PC-3 (cell line): ENCODE data around the gene SSBP2.

Source experiments
- EZH2 ChIP-seq: fragments of 300-600 bp; sonication (generic); IDR thresholded peaks from one replicate; pipeline ENCODE4 v1.6.1; 2017; ENCODE audit warnings: antibody characterized with exemption, mild to moderate bottlenecking, low read length; ENCODE audit not compliant: unreplicated experiment
- TF ChIP-seq, protein P1 (sequence below): fragments of 300-600 bp; sonication (generic); conservative IDR thresholded peaks from 2 replicates; pipeline ENCODE4 v1.5.1; 2017; ENCODE audit warnings: antibody characterized with exemption, low read depth, mild to moderate bottlenecking, low read length

DNA sequence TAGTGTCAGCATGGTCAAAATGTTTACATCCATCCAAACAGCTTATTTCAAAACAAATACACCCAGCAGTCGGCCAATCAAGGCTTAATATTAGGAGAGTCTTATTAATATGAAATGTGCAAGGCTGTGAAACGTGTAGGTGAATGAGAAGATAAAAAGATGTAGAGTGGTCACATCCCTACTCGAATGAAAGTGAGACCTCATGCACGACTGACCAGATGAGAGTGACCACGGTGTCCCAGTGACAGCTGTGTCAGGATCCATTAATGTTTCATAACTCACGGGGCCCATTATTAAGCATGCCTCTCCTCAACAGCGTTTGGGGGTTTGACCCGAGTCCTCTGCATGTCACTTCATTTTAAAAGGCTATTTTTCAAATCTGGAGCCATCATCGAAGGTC, 39.4 kb upstream of the SSBP2 start:
- TF ChIP-seq, protein P1, sequence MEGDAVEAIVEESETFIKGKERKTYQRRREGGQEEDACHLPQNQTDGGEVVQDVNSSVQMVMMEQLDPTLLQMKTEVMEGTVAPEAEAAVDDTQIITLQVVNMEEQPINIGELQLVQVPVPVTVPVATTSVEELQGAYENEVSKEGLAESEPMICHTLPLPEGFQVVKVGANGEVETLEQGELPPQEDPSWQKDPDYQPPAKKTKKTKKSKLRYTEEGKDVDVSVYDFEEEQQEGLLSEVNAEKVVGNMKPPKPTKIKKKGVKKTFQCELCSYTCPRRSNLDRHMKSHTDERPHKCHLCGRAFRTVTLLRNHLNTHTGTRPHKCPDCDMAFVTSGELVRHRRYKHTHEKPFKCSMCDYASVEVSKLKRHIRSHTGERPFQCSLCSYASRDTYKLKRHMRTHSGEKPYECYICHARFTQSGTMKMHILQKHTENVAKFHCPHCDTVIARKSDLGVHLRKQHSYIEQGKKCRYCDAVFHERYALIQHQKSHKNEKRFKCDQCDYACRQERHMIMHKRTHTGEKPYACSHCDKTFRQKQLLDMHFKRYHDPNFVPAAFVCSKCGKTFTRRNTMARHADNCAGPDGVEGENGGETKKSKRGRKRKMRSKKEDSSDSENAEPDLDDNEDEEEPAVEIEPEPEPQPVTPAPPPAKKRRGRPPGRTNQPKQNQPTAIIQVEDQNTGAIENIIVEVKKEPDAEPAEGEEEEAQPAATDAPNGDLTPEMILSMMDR: no peak
- no peak for TF ChIP-seq EZH2
